ENCODE results near the gene INSIG1. TPM values are rescaled to one million over a fixed set of nuclear protein-coding genes. Genes with fewer than 3 reads are reported as not detected.

Gene INSIG1
- total RNA-seq, 1 experiment from 2014 or later: 92.6 TPM

GRCh38 chr7:155340071-155340531 is 42.4 kb downstream of the INSIG1 start:
- in situ Hi-C loops (cut with HindIII; ENCODE audit: low pct_unique_long_range_greater_than_20kb, low sequenced_read_pairs): no loop called here

GRCh38 chr7:155340721-155341120 is 43.0 kb downstream of the INSIG1 start:
- POLR2A ChIA-PET: no interaction called here
- no TSS peak for BruUV-seq (replicated peaks)
- Histone ChIP-seq H3K9me3 (ENCODE audit: control insufficient read depth, insufficient read depth, low read depth, low read length) (no peaks in the 10 kb centered on the region), H3K27ac (ENCODE audit: low read length) (no peak overlapping the region), H3K4me3 (ENCODE audit: low read depth in 2 of 2, low read length in 2 of 2) (no peak overlapping the region), H3K36me3 (ENCODE audit: control insufficient read depth, insufficient read depth, low read length) (no peaks in the 10 kb centered on the region), H3K27me3 (ENCODE audit: control insufficient read depth, insufficient read depth, low read length) (peaks cover 3% of the 10 kb centered on the region; the same call in 1 of the 2 replicates), H3K4me1 (ENCODE audit: control insufficient read depth, insufficient read depth, low read length) (peaks cover 6% of the 10 kb centered on the region; the same call in 1 of the 2 replicates)
- ATAC-seq (no peak), DNase-seq (ENCODE audit: low read depth, low spot score) (no peak)
- in situ Hi-C loops (cut with HindIII; ENCODE audit: low pct_unique_long_range_greater_than_20kb, low sequenced_read_pairs) (no loop called here), intact Hi-C loops (cut with micrococcal nuclease; ENCODE audit: unreplicated experiment) (loop anchor here (5.0 kb wide), 1 partner anchor 413 kb away; no protein-coding TSS in a partner anchor)
- CTCF ChIA-PET: no interaction called here
- TF ChIP-seq POLR2AphosphoS5 (IDR thresholded peaks at IDR 0.05; ENCODE audit: low read depth, low read length) (no peak), TCF7L2 (IDR thresholded peaks at IDR 0.05; ENCODE audit: low read depth, low read length) (no peak), REST (IDR thresholded peaks at IDR 0.05; ENCODE audit: insufficient read depth in 1 of 2, low read depth in 2 of 2, low read length in 1 of 2) (no peak), CTCF (IDR thresholded peaks at IDR 0.05) (no peak), SIN3A (IDR thresholded peaks at IDR 0.05; ENCODE audit: borderline replicate concordance, insufficient read depth, low read depth, low read length) (no peak)

More at GRCh38 chr7:155340071-155340531, 42.4 kb downstream of the INSIG1 start:
- BruUV-seq (replicated peaks): no TSS peak
- Histone ChIP-seq H3K4me3 (ENCODE audit: low read depth in 2 of 2, low read length in 2 of 2) (no peak overlapping the region), H3K9me3 (ENCODE audit: control insufficient read depth, insufficient read depth, low read depth, low read length) (no peaks in the 10 kb centered on the region), H3K4me1 (ENCODE audit: control insufficient read depth, insufficient read depth, low read length) (peaks cover 5% of the 10 kb centered on the region; the same call in 1 of the 2 replicates), H3K27ac (ENCODE audit: low read length) (no peak overlapping the region), H3K36me3 (ENCODE audit: control insufficient read depth, insufficient read depth, low read length) (no peaks in the 10 kb centered on the region), H3K27me3 (ENCODE audit: control insufficient read depth, insufficient read depth, low read length) (peaks cover 3% of the 10 kb centered on the region; the same call in 1 of the 2 replicates)
- intact Hi-C loops (cut with micrococcal nuclease; ENCODE audit: unreplicated experiment): loop anchor here (5.0 kb wide), 1 partner anchor 413 kb away; no protein-coding TSS in a partner anchor
- ATAC-seq (no peak), DNase-seq (ENCODE audit: low read depth, low spot score) (no peak)
- no peak for TF ChIP-seq SIN3A (IDR thresholded peaks at IDR 0.05; ENCODE audit: borderline replicate concordance, insufficient read depth, low read depth, low read length)
- TF ChIP-seq POLR2AphosphoS5 (IDR thresholded peaks at IDR 0.05; ENCODE audit: low read depth, low read length): no peak
- no peak for TF ChIP-seq REST (IDR thresholded peaks at IDR 0.05; ENCODE audit: insufficient read depth in 1 of 2, low read depth in 2 of 2, low read length in 1 of 2)
- TF ChIP-seq TCF7L2 (IDR thresholded peaks at IDR 0.05; ENCODE audit: low read depth, low read length): no peak
- no peak for TF ChIP-seq CTCF (IDR thresholded peaks at IDR 0.05)
- CTCF ChIA-PET: no interaction called here
- POLR2A ChIA-PET: no interaction called here
